ENCODE data around the gene SHQ1.

SHQ1 gene

GRCh38 chr3:72814308-72814707 lies 33.9 kb downstream of the SHQ1 start:
- Mint-ChIP-seq H3K9me3 (no peaks in the 10 kb centered on the region), H3K36me3 (ENCODE audit: low read depth) (peaks cover 10% of the 10 kb centered on the region), H3K27me3 (ENCODE audit: low read depth) (peaks cover 4% of the 10 kb centered on the region), H3K4me3 (no peak overlapping the region), H3K27ac (no peak overlapping the region), H3K4me1 (peaks cover 19% of the 10 kb centered on the region)
- no peak for TF ChIP-seq CTCF (IDR thresholded peaks at IDR 0.05; ENCODE audit: unreplicated experiment in 3 of 3)

- Mint-ChIP-seq H3K9me3 (no peaks in the 10 kb centered on the region), H3K27me3 (ENCODE audit: low read depth) (peaks cover 4% of the 10 kb centered on the region), H3K4me1 (peaks cover 9% of the 10 kb centered on the region), H3K4me3 (no peak overlapping the region), H3K36me3 (ENCODE audit: low read depth) (peaks cover 15% of the 10 kb centered on the region), H3K27ac (no peak overlapping the region)
- no peak for TF ChIP-seq CTCF (IDR thresholded peaks at IDR 0.05; ENCODE audit: unreplicated experiment in 3 of 3)
Observed at GRCh38 chr3:72812201-72812600, 36.0 kb downstream of the SHQ1 start.

- H3K27me3 Mint-ChIP-seq (ENCODE audit: low read depth), result peaks cover 4% of the 10 kb centered on the region
- H3K9me3 Mint-ChIP-seq, result no peaks in the 10 kb centered on the region
- H3K27ac Mint-ChIP-seq, result no peak overlapping the region
- H3K36me3 Mint-ChIP-seq (ENCODE audit: low read depth), result peaks cover 15% of the 10 kb centered on the region
- no peak overlapping the region for H3K4me3 Mint-ChIP-seq
- H3K4me1 Mint-ChIP-seq, result peaks cover 10% of the 10 kb centered on the region
- peak in 2 of 3 experiments; percentile 7 to 17 for TF ChIP-seq CTCF (IDR thresholded peaks at IDR 0.05; ENCODE audit: unreplicated experiment in 3 of 3)
Observed at GRCh38 chr3:72811571-72811970, 36.7 kb downstream of the SHQ1 start.

- no peaks in the 10 kb centered on the region for H3K9me3 Mint-ChIP-seq
- H3K36me3 Mint-ChIP-seq (ENCODE audit: low read depth), result peaks cover 10% of the 10 kb centered on the region
- H3K27me3 Mint-ChIP-seq (ENCODE audit: low read depth), result peaks cover 4% of the 10 kb centered on the region
- TF ChIP-seq CTCF (IDR thresholded peaks at IDR 0.05; ENCODE audit: unreplicated experiment in 3 of 3), result no peak
- H3K4me3 Mint-ChIP-seq, result no peak overlapping the region
- H3K4me1 Mint-ChIP-seq, result peaks cover 17% of the 10 kb centered on the region
- peak overlapping the region in 1 of 3 experiments; percentile 21 for H3K27ac Mint-ChIP-seq
Observed at GRCh38 chr3:72810659-72811434, 37.4 kb downstream of the SHQ1 start.

- Mint-ChIP-seq H3K27ac (peak overlapping the region in 1 of 3 experiments; percentile 21), H3K36me3 (ENCODE audit: low read depth) (peaks cover 5% of the 10 kb centered on the region), H3K4me1 (peaks cover 17% of the 10 kb centered on the region), H3K4me3 (no peak overlapping the region), H3K27me3 (ENCODE audit: low read depth) (peaks cover 3% of the 10 kb centered on the region), H3K9me3 (no peaks in the 10 kb centered on the region)
- no peak for TF ChIP-seq CTCF (IDR thresholded peaks at IDR 0.05; ENCODE audit: unreplicated experiment in 3 of 3)
Observed at GRCh38 chr3:72810063-72810462, 38.2 kb downstream of the SHQ1 start.

GRCh38 chr3:72804361-72804760 lies 43.9 kb downstream of the SHQ1 start:
- Mint-ChIP-seq H3K36me3 (ENCODE audit: low read depth) (peaks cover 13% of the 10 kb centered on the region), H3K27me3 (ENCODE audit: low read depth) (no peaks in the 10 kb centered on the region), H3K4me3 (no peak overlapping the region), H3K27ac (no peak overlapping the region), H3K4me1 (peaks cover 8% of the 10 kb centered on the region), H3K9me3 (no peaks in the 10 kb centered on the region)
- TF ChIP-seq CTCF (IDR thresholded peaks at IDR 0.05; ENCODE audit: unreplicated experiment in 3 of 3), result no peak
